Measurements from ENCODE around the gene SGIP1.
"Not testable (repeated sequence)": the region's sequence is repeated elsewhere in the genome, so short reads cannot be mapped to it uniquely, and the experiment has no call there.

SGIP1 gene

GRCh38 chr1:66778266-66778665 is 244.3 kb downstream of the SGIP1 start:
- DNase-seq: no peak

- DNase-seq: no peak
Observed at GRCh38 chr1:66778969-66779368, 245.0 kb downstream of the SGIP1 start.

- DNase-seq: no peak
Observed at GRCh38 chr1:66779475-66780078, 245.6 kb downstream of the SGIP1 start.

GRCh38 chr1:66785800-66786199 is 251.8 kb downstream of the SGIP1 start:
- DNase-seq: not testable (repeated sequence)

- DNase-seq: no peak
Observed at GRCh38 chr1:66787641-66788040, 253.7 kb downstream of the SGIP1 start.

- DNase-seq: no peak
Observed at GRCh38 chr1:66788231-66788939, 254.4 kb downstream of the SGIP1 start.

GRCh38 chr1:66791621-66792610 is 258.0 kb downstream of the SGIP1 start:
- no peak for DNase-seq

GRCh38 chr1:66795839-66796238 is 261.9 kb downstream of the SGIP1 start:
- not testable (repeated sequence) for DNase-seq
